ENCODE data around the gene PACS2. TPM values are rescaled to one million over a fixed set of nuclear protein-coding genes. Genes with fewer than 3 reads are reported as not detected.

PACS2 gene
- polyA plus RNA-seq, 4 donors: 35.4 to 45.8 (median 44.9) TPM

GRCh38 chr14:105315941-105316576 lies 1.5 kb downstream of the PACS2 start:
- DNase-seq (no peak), FAIRE-seq (no peak)
- H3K27ac ChIP-seq (ENCODE audit: low read depth in 1 of 3, low read length in 2 of 3): no peak overlapping the region
- H3K36me3 ChIP-seq (ENCODE audit: control insufficient read depth in 3 of 3, insufficient read depth in 2 of 3, low read depth in 1 of 3, low read length in 3 of 3): peaks cover 0 to 3% (median 0%) of the 10 kb centered on the region in 3 donors
- H3K9me3 ChIP-seq (ENCODE audit: control insufficient read depth in 2 of 2, insufficient read depth in 1 of 2, low read depth in 1 of 2, low read length in 1 of 2): no peaks in the 10 kb centered on the region
- WGBS, 3 donors: 60 to 72% (median 67%) methylated on average over 15 of the region's 15 CpGs
- no peaks in the 10 kb centered on the region for H3K27me3 ChIP-seq (ENCODE audit: control insufficient read depth in 3 of 3, insufficient read depth in 3 of 3, low read length in 3 of 3)
- H3K4me1 ChIP-seq (ENCODE audit: control insufficient read depth in 3 of 3, insufficient read depth in 2 of 3, low read depth in 1 of 3, low read length in 2 of 3): peaks cover 0 to 13% (median 4%) of the 10 kb centered on the region in 3 donors
- peak overlapping the region in 2 of 3 donors; percentile 65 to 99 for H3K4me3 ChIP-seq (ENCODE audit: low read depth in 1 of 3, low read length in 3 of 3)

- WGBS, 3 donors: 89 to 90% (median 89%) methylated on average over 10 of the region's 10 CpGs
- peaks cover 0 to 13% (median 4%) of the 10 kb centered on the region in 3 donors for H3K4me1 ChIP-seq (ENCODE audit: control insufficient read depth in 3 of 3, insufficient read depth in 2 of 3, low read depth in 1 of 3, low read length in 2 of 3)
- no peak overlapping the region for H3K27ac ChIP-seq (ENCODE audit: low read depth in 1 of 3, low read length in 2 of 3)
- no peaks in the 10 kb centered on the region for H3K27me3 ChIP-seq (ENCODE audit: control insufficient read depth in 3 of 3, insufficient read depth in 3 of 3, low read length in 3 of 3)
- FAIRE-seq: no peak
- H3K4me3 ChIP-seq (ENCODE audit: low read depth in 1 of 3, low read length in 3 of 3): no peak overlapping the region
- H3K36me3 ChIP-seq (ENCODE audit: control insufficient read depth in 3 of 3, insufficient read depth in 2 of 3, low read depth in 1 of 3, low read length in 3 of 3): peaks cover 0 to 3% (median 0%) of the 10 kb centered on the region in 3 donors
- H3K9me3 ChIP-seq (ENCODE audit: control insufficient read depth in 2 of 2, insufficient read depth in 1 of 2, low read depth in 1 of 2, low read length in 1 of 2): no peaks in the 10 kb centered on the region
- no peak for DNase-seq
Observed at GRCh38 chr14:105316577-105316941, 2.0 kb downstream of the PACS2 start.

GRCh38 chr14:105316968-105317510 lies 2.5 kb downstream of the PACS2 start:
- no peak overlapping the region for H3K27ac ChIP-seq (ENCODE audit: low read depth in 1 of 3, low read length in 2 of 3)
- 62 to 67% (median 64%) methylated on average over 18 of the region's 18 CpGs for WGBS, 3 donors

GRCh38 chr14:105317546-105317945 lies 3.0 kb downstream of the PACS2 start:
- Histone ChIP-seq H3K36me3 (ENCODE audit: control insufficient read depth in 3 of 3, insufficient read depth in 2 of 3, low read depth in 1 of 3, low read length in 3 of 3) (peaks cover 0 to 3% (median 0%) of the 10 kb centered on the region in 3 donors), H3K4me1 (ENCODE audit: control insufficient read depth in 3 of 3, insufficient read depth in 2 of 3, low read depth in 1 of 3, low read length in 2 of 3) (peaks cover 0 to 13% (median 4%) of the 10 kb centered on the region in 3 donors), H3K27me3 (ENCODE audit: control insufficient read depth in 3 of 3, insufficient read depth in 3 of 3, low read length in 3 of 3) (no peaks in the 10 kb centered on the region), H3K27ac (ENCODE audit: low read depth in 1 of 3, low read length in 2 of 3) (no peak overlapping the region), H3K9me3 (ENCODE audit: control insufficient read depth in 2 of 2, insufficient read depth in 1 of 2, low read depth in 1 of 2, low read length in 1 of 2) (no peaks in the 10 kb centered on the region), H3K4me3 (ENCODE audit: low read depth in 1 of 3, low read length in 3 of 3) (no peak overlapping the region)
- FAIRE-seq (no peak), DNase-seq (peak in 1 of 2 donors; percentile 31)
- 30 to 53% (median 47%) methylated on average over 11 of the region's 11 CpGs for WGBS, 3 donors

More at GRCh38 chr14:105316968-105317510, 2.5 kb downstream of the PACS2 start:
- Histone ChIP-seq H3K36me3 (ENCODE audit: control insufficient read depth in 3 of 3, insufficient read depth in 2 of 3, low read depth in 1 of 3, low read length in 3 of 3) (peaks cover 0 to 3% (median 0%) of the 10 kb centered on the region in 3 donors), H3K4me1 (ENCODE audit: control insufficient read depth in 3 of 3, insufficient read depth in 2 of 3, low read depth in 1 of 3, low read length in 2 of 3) (peaks cover 0 to 13% (median 4%) of the 10 kb centered on the region in 3 donors), H3K4me3 (ENCODE audit: low read depth in 1 of 3, low read length in 3 of 3) (no peak overlapping the region), H3K27me3 (ENCODE audit: control insufficient read depth in 3 of 3, insufficient read depth in 3 of 3, low read length in 3 of 3) (no peaks in the 10 kb centered on the region), H3K9me3 (ENCODE audit: control insufficient read depth in 2 of 2, insufficient read depth in 1 of 2, low read depth in 1 of 2, low read length in 1 of 2) (no peaks in the 10 kb centered on the region)
- DNase-seq (no peak), FAIRE-seq (no peak)

- WGBS, 3 donors: 82 to 89% (median 83%) methylated on average over 27 of the region's 27 CpGs
- Histone ChIP-seq H3K4me1 (ENCODE audit: control insufficient read depth in 3 of 3, insufficient read depth in 2 of 3, low read depth in 1 of 3, low read length in 2 of 3) (no peaks in the 10 kb centered on the region), H3K4me3 (ENCODE audit: low read depth in 1 of 3, low read length in 3 of 3) (no peak overlapping the region), H3K36me3 (ENCODE audit: control insufficient read depth in 3 of 3, insufficient read depth in 2 of 3, low read depth in 1 of 3, low read length in 3 of 3) (peaks cover 0 to 23% (median 0%) of the 10 kb centered on the region in 3 donors), H3K27ac (ENCODE audit: low read depth in 1 of 3, low read length in 2 of 3) (no peak overlapping the region), H3K27me3 (ENCODE audit: control insufficient read depth in 3 of 3, insufficient read depth in 3 of 3, low read length in 3 of 3) (no peaks in the 10 kb centered on the region), H3K9me3 (ENCODE audit: control insufficient read depth in 2 of 2, insufficient read depth in 1 of 2, low read depth in 1 of 2, low read length in 1 of 2) (no peaks in the 10 kb centered on the region)
- DNase-seq (no peak), FAIRE-seq (no peak)
Observed at GRCh38 chr14:105322791-105323556, 8.4 kb downstream of the PACS2 start.

GRCh38 chr14:105323663-105324062 lies 9.1 kb downstream of the PACS2 start:
- FAIRE-seq (no peak), DNase-seq (no peak)
- H3K27ac ChIP-seq (ENCODE audit: low read depth in 1 of 3, low read length in 2 of 3): no peak overlapping the region
- 95 to 96% (median 95%) methylated on average over 13 of the region's 13 CpGs for WGBS, 3 donors
- H3K9me3 ChIP-seq (ENCODE audit: control insufficient read depth in 2 of 2, insufficient read depth in 1 of 2, low read depth in 1 of 2, low read length in 1 of 2): no peaks in the 10 kb centered on the region
- H3K27me3 ChIP-seq (ENCODE audit: control insufficient read depth in 3 of 3, insufficient read depth in 3 of 3, low read length in 3 of 3): no peaks in the 10 kb centered on the region
- H3K4me1 ChIP-seq (ENCODE audit: control insufficient read depth in 3 of 3, insufficient read depth in 2 of 3, low read depth in 1 of 3, low read length in 2 of 3): no peaks in the 10 kb centered on the region
- H3K4me3 ChIP-seq (ENCODE audit: low read depth in 1 of 3, low read length in 3 of 3): no peak overlapping the region
- peaks cover 0 to 28% (median 0%) of the 10 kb centered on the region in 3 donors for H3K36me3 ChIP-seq (ENCODE audit: control insufficient read depth in 3 of 3, insufficient read depth in 2 of 3, low read depth in 1 of 3, low read length in 3 of 3)

GRCh38 chr14:105324080-105324778 lies 9.7 kb downstream of the PACS2 start:
- FAIRE-seq (no peak), DNase-seq (no peak)
- Histone ChIP-seq H3K4me1 (ENCODE audit: control insufficient read depth in 3 of 3, insufficient read depth in 2 of 3, low read depth in 1 of 3, low read length in 2 of 3) (no peaks in the 10 kb centered on the region), H3K36me3 (ENCODE audit: control insufficient read depth in 3 of 3, insufficient read depth in 2 of 3, low read depth in 1 of 3, low read length in 3 of 3) (peaks cover 0 to 28% (median 0%) of the 10 kb centered on the region in 3 donors), H3K27me3 (ENCODE audit: control insufficient read depth in 3 of 3, insufficient read depth in 3 of 3, low read length in 3 of 3) (no peaks in the 10 kb centered on the region), H3K27ac (ENCODE audit: low read depth in 1 of 3, low read length in 2 of 3) (no peak overlapping the region), H3K4me3 (ENCODE audit: low read depth in 1 of 3, low read length in 3 of 3) (no peak overlapping the region), H3K9me3 (ENCODE audit: control insufficient read depth in 2 of 2, insufficient read depth in 1 of 2, low read depth in 1 of 2, low read length in 1 of 2) (no peaks in the 10 kb centered on the region)
- WGBS, 3 donors: 85 to 96% (median 90%) methylated on average over 27 to 30 of the region's 30 CpGs

GRCh38 chr14:105324871-105325270 lies 10.3 kb downstream of the PACS2 start:
- WGBS, 3 donors: 82 to 86% (median 83%) methylated on average over 12 of the region's 12 CpGs
- Histone ChIP-seq H3K27ac (ENCODE audit: low read depth in 1 of 3, low read length in 2 of 3) (no peak overlapping the region), H3K4me3 (ENCODE audit: low read depth in 1 of 3, low read length in 3 of 3) (no peak overlapping the region), H3K36me3 (ENCODE audit: control insufficient read depth in 3 of 3, insufficient read depth in 2 of 3, low read depth in 1 of 3, low read length in 3 of 3) (peaks cover 0 to 28% (median 0%) of the 10 kb centered on the region in 3 donors), H3K9me3 (ENCODE audit: control insufficient read depth in 2 of 2, insufficient read depth in 1 of 2, low read depth in 1 of 2, low read length in 1 of 2) (no peaks in the 10 kb centered on the region), H3K27me3 (ENCODE audit: control insufficient read depth in 3 of 3, insufficient read depth in 3 of 3, low read length in 3 of 3) (no peaks in the 10 kb centered on the region), H3K4me1 (ENCODE audit: control insufficient read depth in 3 of 3, insufficient read depth in 2 of 3, low read depth in 1 of 3, low read length in 2 of 3) (no peaks in the 10 kb centered on the region)
- DNase-seq (no peak), FAIRE-seq (no peak)

Data from small intestine (tissue), 7 donors.